ENCODE measurements around the gene ATP8B1. TPM values are rescaled to one million over a fixed set of nuclear protein-coding genes. Genes with fewer than 3 reads are reported as not detected.
A peak's percentile ranks its signal among the peaks of the same experiment; 100 is the strongest.

The ATP8B1 gene
- total and polyA plus RNA-seq, 2 of the 4 experiments (the other 2 are of a cell fraction), result 64.3 to 136 TPM

- no peak overlapping the region for H3K56ac ChIP-seq (ENCODE audit: extremely low read depth, insufficient read depth, low read length)
- no peak for TF ChIP-seq SMC3 (IDR thresholded peaks at IDR 0.05; ENCODE audit: low read depth, low read length)
- no peak for TF ChIP-seq MXI1 (IDR thresholded peaks at IDR 0.05; ENCODE audit: borderline replicate concordance, low read depth, low read length)
- TF ChIP-seq RCOR1 (IDR thresholded peaks at IDR 0.05; ENCODE audit: insufficient replicate concordance, low read length), result no peak
- TF ChIP-seq FOS (IDR thresholded peaks at IDR 0.05; ENCODE audit: low read depth, low read length), result no peak
- TF ChIP-seq RFX5 (IDR thresholded peaks at IDR 0.05; ENCODE audit: low read depth, low read length), result no peak
- TF ChIP-seq MAZ (IDR thresholded peaks at IDR 0.05; ENCODE audit: borderline replicate concordance, low read depth, low read length), result no peak
- no peak for TF ChIP-seq POLR2A (IDR thresholded peaks at IDR 0.05; ENCODE audit: low read depth, low read length)
- TF ChIP-seq CEBPB (IDR thresholded peaks at IDR 0.05; ENCODE audit: low read depth, low read length), result no peak
- TF ChIP-seq BHLHE40 (IDR thresholded peaks at IDR 0.05; ENCODE audit: low read depth, low read length), result no peak
- TF ChIP-seq USF2 (IDR thresholded peaks at IDR 0.05; ENCODE audit: low read depth, low read length), result no peak
- TF ChIP-seq MAFK (IDR thresholded peaks at IDR 0.05; ENCODE audit: low read depth, low read length), result no peak
- no peak for TF ChIP-seq NFE2L2 (IDR thresholded peaks at IDR 0.05; ENCODE audit: low read depth, low read length)
- no peak for TF ChIP-seq RAD21 (IDR thresholded peaks at IDR 0.05; ENCODE audit: low read length)
- TF ChIP-seq CTCF (conservative IDR thresholded peaks at IDR 0.05; ENCODE audit: low read depth, low read length), result no peak
- no peak for ATAC-seq (ENCODE audit: low read depth)
Measured at GRCh38 chr18:57747809-57748680, 55.1 kb downstream of the ATP8B1 start.

More at GRCh38 chr18:57747809-57748680, 55.1 kb downstream of the ATP8B1 start:
- no peak overlapping the region for H2AK9ac ChIP-seq (replicated peaks; ENCODE audit: low read depth, low read length, poor library complexity)
- peaks cover 38% of the 10 kb centered on the region; the same call in 1 of the 2 replicates for H4K20me1 ChIP-seq (ENCODE audit: insufficient read depth, low read length)
- no CpG with 5 or more reads among the region's 5 CpGs for WGBS, 2 experiments (ENCODE audit: extremely low coverage in 2 of 2, insufficient read length in 1 of 2)
- ChIA-PET POLR2A (ENCODE audit: unreplicated experiment) (no interaction called here), CTCF (interaction anchor here (0.5 kb wide), 1 partner anchor 80 kb away, joined by 3 read pairs; no protein-coding TSS in a partner anchor)
- H2BK15ac ChIP-seq (ENCODE audit: low read depth, low read length), result no peak overlapping the region
- peak overlapping the region; percentile 17; the same call in 1 of the 2 replicates for H3K18ac ChIP-seq (ENCODE audit: low read depth, low read length)
- peak overlapping the region; percentile 35; the same call in 1 of the 2 replicates for H3K4ac ChIP-seq (ENCODE audit: low read depth, low read length)
- dilution Hi-C loops (cut with HindIII; ENCODE audit: low sequenced_read_pairs, unreplicated experiment) (no loop called here), intact Hi-C loops (cut with micrococcal nuclease) (no loop called here), in situ Hi-C loops (cut with MboI; ENCODE audit: low sequenced_read_pairs) (no loop called here)
- H2BK20ac ChIP-seq (ENCODE audit: low read depth, low read length), result peak overlapping the region; percentile 52; the same call in 1 of the 2 replicates
- H2AK5ac ChIP-seq (ENCODE audit: low read depth, low read length), result peak overlapping the region; percentile 42; the same call in 1 of the 2 replicates
- no peak overlapping the region for H3K9ac ChIP-seq (ENCODE audit: low read depth, low read length)
- no peak overlapping the region for H3K27ac ChIP-seq (ENCODE audit: insufficient read depth, low read length)
- H2BK5ac ChIP-seq (ENCODE audit: low read depth, low read length, poor library complexity, severe bottlenecking), result peak overlapping the region; percentile 37
- no peak overlapping the region for H3K4me3 ChIP-seq (ENCODE audit: insufficient read depth, low read depth, low read length)
- H3K79me1 ChIP-seq (ENCODE audit: low read depth in 1 of 2, low read length in 2 of 2), result peaks cover 33 to 85% of the 10 kb centered on the region in 2 experiments
- H4K91ac ChIP-seq (ENCODE audit: insufficient read depth, low read depth, low read length), result no peak overlapping the region
- no peaks in the 10 kb centered on the region for H3K9me3 ChIP-seq (ENCODE audit: control insufficient read depth, insufficient read depth, low read length)
- peaks cover 14% of the 10 kb centered on the region for H3K4me1 ChIP-seq (ENCODE audit: control insufficient read depth, insufficient read depth, low read length)
- peak overlapping the region; percentile 57 for H3K23ac ChIP-seq (ENCODE audit: low read depth, low read length)
- peak overlapping the region; percentile 51; the same call in 1 of the 2 replicates for H3K14ac ChIP-seq (replicated peaks; ENCODE audit: low read depth, low read length)
- peaks cover 15% of the 10 kb centered on the region for H3K9me1 ChIP-seq (ENCODE audit: insufficient read depth, low read length)
- H2AFZ ChIP-seq (replicated peaks; ENCODE audit: low read length, poor library complexity), result no peak overlapping the region
- no peaks in the 10 kb centered on the region for H3K27me3 ChIP-seq (ENCODE audit: control insufficient read depth, insufficient read depth, low read length)
- H3K36me3 ChIP-seq (ENCODE audit: control insufficient read depth, insufficient read depth, low read length), result no peaks in the 10 kb centered on the region
- no peak overlapping the region; the same call in 1 of the 2 replicates for H4K5ac ChIP-seq (ENCODE audit: low read depth, low read length)
- no peak overlapping the region for H3K4me2 ChIP-seq (ENCODE audit: low read depth, low read length)
- no peak for DNase-seq
- no TSS peak for BruUV-seq (replicated peaks)
- H4K8ac ChIP-seq (ENCODE audit: low read depth in 2 of 2, low read length in 2 of 2), result 0 out of 4 replicates have a peak overlapping the region, but pooled peaks of 1 of the 2 experiments have one; percentile 17
- peak overlapping the region; percentile 33; the same call in 1 of the 2 replicates for H2BK120ac ChIP-seq (ENCODE audit: low read depth, low read length)
